Measurements from ENCODE around the gene ORAI3.
A peak's percentile ranks its signal among the peaks of the same experiment; 100 is the strongest.

ORAI3 gene

DNA sequence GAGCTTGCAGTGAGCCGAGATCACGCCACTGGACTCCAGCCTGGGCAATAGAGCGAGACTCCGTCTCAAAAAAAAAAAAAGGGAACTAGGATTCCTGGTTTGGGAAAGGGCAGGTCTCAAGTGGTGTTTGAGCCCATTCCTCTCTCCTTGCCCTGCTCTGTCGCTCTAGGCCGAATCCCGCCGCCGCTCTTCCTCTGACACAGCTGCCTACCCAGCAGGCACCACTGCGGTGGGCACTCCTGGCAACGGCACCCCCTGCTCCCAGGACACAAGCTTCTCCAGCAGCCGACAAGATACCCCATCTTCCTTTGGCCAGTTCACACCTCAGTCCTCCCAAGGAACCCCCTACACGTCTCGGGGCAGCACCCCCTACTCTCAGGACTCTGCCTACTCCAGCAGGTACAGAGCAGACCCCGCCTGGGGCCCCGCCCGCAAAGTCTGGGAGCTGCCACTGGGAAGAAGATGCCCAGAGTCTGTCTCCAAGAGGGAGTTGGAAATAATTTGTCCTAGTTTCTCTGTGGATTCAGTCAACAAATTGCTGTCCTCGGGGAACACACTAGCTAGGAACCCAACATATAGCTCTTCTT is 15.2 kb downstream of the ORAI3 start:
- Histone ChIP-seq H3K4me3 (no peak overlapping the region), H3K27ac (no peak overlapping the region)

GRCh38 chr16:30964574-30965226 is 15.8 kb downstream of the ORAI3 start:
- Histone ChIP-seq H3K27ac (no peak overlapping the region), H3K4me3 (no peak overlapping the region)

GRCh38 chr16:30965436-30965835 is 16.6 kb downstream of the ORAI3 start:
- Histone ChIP-seq H3K27ac (no peak overlapping the region), H3K4me3 (no peak overlapping the region)

DNA sequence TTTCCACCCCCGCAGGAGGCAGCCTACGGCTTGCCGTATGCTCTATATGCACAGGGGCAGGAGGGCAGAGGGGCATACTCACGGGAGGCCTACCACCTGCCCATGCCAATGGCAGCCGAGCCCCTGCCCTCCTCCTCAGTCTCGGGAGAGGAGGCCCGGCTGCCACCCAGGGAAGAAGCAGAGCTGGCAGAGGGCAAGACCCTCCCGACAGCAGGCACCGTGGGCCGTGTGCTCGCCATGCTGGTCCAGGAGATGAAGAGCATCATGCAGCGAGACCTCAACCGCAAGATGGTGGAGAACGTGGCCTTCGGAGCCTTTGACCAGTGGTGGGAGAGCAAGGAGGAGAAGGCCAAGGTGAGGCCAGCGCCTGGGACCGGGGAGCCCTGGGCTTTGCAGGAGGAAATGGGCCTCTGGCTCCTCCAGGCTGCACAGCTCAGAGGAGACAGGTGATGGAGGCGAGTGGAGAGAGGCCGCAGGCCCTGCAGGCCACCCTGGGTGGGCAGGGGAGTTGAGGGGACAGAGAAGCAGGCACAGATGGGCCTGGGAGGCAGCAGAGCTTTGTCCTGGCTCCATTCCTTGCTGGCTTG is 17.3 kb downstream of the ORAI3 start:
- no peak overlapping the region for H3K4me3 ChIP-seq
- H3K27ac ChIP-seq = no peak overlapping the region

GRCh38 chr16:30967795-30968194 is 18.9 kb downstream of the ORAI3 start:
- H3K4me3 ChIP-seq = no peak overlapping the region
- H3K27ac ChIP-seq = no peak overlapping the region

DNA sequence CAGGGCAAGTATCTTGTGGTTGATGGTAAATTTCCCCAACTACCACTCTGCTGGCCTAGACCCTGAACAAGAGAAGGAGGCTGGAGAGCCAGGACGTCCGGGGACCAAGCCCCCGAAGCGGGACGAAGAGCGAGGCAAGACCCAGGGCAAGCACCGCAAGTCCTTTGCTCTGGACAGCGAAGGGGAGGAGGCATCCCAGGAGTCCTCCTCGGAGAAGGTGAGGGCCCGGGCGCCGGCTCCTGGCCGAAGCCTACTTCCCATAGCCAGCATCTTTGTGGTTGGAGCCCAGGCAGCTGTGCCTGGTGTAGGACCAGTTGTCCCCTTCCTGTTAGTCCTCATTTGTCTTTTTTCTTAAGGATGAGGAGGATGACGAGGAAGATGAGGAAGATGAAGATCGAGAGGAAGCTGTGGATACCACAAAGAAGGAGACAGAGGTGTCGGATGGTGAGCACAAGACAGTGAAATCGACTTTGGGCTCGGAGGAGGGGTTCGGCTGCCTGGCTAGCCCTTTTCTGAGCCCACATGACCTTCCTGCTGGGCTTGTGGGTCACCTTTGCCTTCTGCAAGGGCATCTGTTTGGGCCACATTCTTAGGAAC is 20.5 kb downstream of the ORAI3 start:
- no peak overlapping the region for H3K4me3 ChIP-seq
- H3K27ac ChIP-seq = no peak overlapping the region

- H3K27ac ChIP-seq = no peak overlapping the region
- no peak overlapping the region for H3K4me3 ChIP-seq
Measured at GRCh38 chr16:30971298-30971697, 22.4 kb downstream of the ORAI3 start.

DNA sequence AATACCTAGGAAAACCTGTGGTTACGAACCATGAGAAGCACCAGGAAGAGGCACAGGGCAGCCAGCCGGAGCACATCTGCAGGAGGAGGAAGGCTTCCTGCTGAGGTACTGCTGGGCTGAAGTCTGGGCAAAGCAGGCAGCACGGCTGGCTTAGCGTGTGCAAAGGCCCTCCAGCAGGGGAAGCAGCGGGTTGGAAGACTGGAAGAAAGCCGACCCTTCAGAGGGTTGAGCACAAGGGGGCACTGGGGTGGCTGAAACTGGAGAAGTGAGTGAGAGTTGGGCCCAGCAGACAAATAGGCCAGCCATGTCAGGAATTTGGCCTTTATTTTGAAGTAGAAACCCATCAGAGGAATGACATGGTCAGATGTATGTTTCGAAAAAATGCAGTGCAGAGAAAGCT is 24.0 kb downstream of the ORAI3 start:
- Histone ChIP-seq H3K4me3 (no peak overlapping the region), H3K27ac (no peak overlapping the region)

GRCh38 chr16:30974348-30974747 is 25.5 kb downstream of the ORAI3 start:
- Histone ChIP-seq H3K4me3 (no peak overlapping the region), H3K27ac (no peak overlapping the region)

GRCh38 chr16:30976486-30976885 is 27.6 kb downstream of the ORAI3 start:
- Histone ChIP-seq H3K4me3 (no peak overlapping the region), H3K27ac (no peak overlapping the region)

- Histone ChIP-seq H3K27ac (no peak overlapping the region), H3K4me3 (no peak overlapping the region)
Measured at GRCh38 chr16:30977502-30977901, 28.6 kb downstream of the ORAI3 start.

DNA sequence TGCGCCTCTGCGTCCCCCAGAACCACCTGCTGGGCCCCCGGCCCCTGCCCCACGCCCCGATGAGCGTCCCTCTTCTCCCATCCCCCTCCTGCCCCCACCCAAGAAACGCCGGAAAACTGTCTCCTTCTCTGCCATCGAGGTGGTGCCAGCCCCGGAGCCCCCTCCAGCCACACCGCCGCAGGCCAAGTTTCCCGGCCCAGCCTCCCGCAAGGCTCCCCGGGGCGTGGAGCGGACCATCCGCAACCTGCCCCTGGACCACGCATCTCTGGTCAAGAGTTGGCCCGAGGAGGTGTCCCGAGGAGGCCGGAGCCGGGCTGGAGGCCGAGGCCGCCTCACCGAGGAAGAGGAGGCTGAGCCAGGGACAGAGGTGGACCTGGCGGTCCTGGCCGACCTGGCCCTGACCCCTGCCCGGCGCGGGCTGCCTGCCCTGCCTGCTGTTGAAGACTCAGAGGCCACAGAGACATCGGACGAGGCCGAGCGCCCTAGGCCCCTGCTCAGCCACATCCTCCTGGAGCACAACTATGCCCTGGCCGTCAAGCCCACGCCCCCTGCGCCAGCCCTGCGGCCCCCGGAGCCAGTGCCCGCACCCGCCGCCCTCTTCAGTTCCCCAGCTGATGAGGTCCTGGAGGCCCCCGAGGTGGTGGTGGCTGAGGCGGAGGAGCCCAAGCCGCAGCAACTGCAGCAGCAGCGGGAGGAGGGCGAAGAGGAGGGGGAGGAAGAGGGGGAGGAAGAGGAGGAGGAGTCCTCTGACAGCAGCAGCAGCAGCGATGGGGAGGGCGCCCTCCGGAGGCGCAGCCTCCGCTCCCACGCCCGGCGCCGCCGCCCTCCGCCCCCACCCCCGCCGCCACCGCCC is 30.5 kb downstream of the ORAI3 start:
- Histone ChIP-seq H3K4me3 (no peak overlapping the region), H3K27ac (no peak overlapping the region)

DNA sequence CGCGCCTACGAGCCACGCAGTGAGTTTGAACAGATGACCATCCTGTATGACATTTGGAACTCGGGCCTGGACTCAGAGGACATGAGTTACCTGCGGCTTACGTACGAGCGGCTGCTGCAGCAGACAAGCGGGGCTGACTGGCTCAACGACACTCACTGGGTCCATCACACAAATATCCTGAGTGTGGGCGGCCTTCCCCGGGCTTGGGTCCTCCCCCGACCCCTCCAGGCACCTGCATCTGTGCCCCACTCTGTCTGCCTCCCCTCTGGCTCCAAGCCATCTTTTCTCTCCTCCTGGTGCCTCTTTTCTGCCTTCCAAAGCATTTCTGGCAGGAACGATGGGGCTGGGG is 31.1 kb downstream of the ORAI3 start:
- Histone ChIP-seq H3K4me3 (no peak overlapping the region), H3K27ac (no peak overlapping the region)

DNA sequence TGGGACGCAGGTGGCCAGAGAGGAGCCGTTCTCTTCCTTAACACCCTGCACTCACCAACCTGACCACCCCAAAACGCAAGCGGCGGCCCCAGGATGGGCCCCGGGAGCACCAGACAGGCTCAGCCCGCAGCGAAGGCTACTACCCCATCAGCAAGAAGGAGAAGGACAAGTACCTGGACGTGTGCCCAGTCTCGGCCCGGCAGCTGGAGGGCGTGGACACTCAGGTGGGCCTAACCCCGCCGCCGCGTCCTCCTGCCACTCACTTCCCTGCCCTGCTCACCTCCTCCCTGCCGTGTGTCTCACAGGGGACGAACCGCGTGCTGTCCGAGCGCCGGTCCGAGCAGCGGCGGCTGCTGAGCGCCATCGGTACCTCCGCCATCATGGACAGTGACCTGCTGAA is 31.6 kb downstream of the ORAI3 start:
- no peak overlapping the region for H3K4me3 ChIP-seq
- H3K27ac ChIP-seq = no peak overlapping the region

- Histone ChIP-seq H3K4me3 (no peak overlapping the region), H3K27ac (no peak overlapping the region)
Measured at GRCh38 chr16:30980959-30981358, 32.1 kb downstream of the ORAI3 start.

DNA sequence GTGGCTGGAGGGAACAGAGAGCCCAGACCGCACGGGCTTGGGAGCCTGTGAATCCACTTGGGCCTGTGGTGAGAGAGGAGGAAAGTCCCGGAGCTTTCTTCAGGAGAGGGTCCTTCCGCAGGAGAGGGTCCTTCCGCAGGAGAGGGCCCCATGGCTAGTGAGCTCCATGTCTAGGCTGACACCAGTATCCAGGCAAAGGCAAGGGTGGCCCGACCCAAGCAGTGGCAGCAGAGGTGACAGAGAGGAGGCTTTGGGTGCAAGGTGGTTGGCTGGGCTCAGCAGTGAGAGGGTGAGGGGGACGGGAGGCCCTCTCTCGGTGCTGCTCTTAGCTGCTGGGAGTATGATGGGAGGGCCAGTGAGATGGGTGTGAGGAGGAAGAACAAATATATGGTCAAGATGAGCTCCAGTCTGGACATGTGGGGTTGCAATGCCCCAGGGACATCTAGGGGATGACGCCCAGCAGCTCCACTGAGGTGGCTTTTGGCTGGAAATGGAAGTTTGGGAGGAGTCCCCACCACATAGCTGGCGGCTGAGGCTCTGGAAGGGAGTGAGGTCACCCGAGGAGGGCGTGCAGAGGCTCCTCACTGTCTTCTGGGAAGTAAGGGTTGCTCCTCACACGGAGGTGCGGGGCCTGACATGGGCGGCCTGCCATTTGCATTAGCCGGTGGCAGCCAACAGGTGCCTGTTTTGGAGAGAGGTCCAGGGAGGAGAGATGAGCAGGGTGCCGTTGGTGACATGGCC is 33.9 kb downstream of the ORAI3 start:
- peak overlapping the region in 6 of 21 experiments; percentile 7 to 86 (median 53) for H3K27ac ChIP-seq
- no peak overlapping the region for H3K4me3 ChIP-seq

DNA sequence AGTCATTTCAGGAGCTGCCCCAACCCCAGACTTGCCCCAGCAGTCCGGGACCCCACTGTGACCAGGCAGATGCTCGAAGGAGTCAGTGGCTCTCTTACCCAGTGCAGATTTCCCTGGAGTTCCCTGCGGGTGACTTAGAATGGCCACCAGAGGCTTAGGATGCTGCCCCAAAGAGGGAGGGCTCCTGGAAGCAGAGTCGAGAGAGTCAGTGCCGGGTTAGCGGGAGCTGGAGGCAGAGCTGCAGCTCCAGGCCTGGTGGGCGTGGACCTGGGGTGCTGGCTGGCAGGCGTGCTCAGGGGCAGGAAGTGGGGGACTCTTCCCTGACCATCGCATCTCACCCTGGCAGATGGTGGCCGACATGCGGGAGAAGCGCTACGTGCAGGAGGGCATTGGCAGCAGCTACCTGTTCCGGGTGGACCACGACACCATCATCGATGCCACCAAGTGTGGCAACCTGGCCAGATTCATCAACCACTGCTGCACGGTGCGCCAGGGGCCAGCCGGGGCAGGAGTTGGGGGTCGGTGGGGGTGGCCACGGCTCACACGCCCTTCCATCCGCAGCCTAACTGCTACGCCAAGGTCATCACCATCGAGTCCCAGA is 34.5 kb downstream of the ORAI3 start:
- peak overlapping the region in 7 of 21 experiments; percentile 7 to 86 (median 58) for H3K27ac ChIP-seq
- no peak overlapping the region for H3K4me3 ChIP-seq

DNA sequence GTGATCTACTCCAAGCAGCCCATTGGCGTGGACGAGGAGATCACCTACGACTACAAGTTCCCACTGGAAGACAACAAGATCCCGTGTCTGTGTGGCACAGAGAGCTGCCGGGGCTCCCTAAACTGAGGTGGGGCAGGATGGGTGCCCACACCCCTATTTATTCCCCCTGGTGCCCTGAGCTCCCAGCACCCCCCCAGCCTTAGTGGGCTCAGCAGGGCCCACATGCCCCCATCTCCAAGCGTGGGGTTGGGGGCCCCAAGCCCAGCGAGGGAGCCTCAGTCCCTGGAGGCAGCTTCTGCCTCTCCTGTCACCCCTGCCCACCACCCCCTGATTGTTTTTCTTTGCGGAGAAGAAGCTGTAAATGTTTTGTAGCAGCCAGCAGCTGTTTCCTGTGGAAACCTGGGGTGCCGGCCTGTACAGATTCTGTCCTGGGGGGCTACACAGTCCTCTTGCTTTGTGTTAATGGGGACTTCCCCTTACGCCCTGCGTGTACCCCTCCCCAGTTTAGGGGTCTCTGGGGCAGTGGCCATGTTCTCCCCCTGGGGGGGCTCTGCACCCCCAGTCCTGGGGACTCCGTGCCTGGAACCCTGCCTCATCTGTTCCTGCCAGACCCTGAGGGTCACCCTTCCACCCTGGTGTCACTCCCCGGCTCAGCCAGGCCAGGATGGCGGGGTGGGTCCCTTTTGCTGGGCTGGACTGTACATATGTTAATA is 35.2 kb downstream of the ORAI3 start:
- H3K27ac ChIP-seq = peak overlapping the region in 6 of 21 experiments; percentile 58 to 86 (median 72)
- no peak overlapping the region for H3K4me3 ChIP-seq
